Dedifferentiated amniotic fluid mesenchymal stem cell (primary cell): Measurements from ENCODE around the gene MAPK1.
"Not testable (repeated sequence)": the region's sequence is repeated elsewhere in the genome, so short reads cannot be mapped to it uniquely, and the experiment has no call there.

ENCODE experiments used
- DNase-seq: peaks from one replicate; pipeline ENCODE4 v3.0.0-alpha.2; 2016; ENCODE audit errors: extremely low spot score

Gene MAPK1

DNA sequence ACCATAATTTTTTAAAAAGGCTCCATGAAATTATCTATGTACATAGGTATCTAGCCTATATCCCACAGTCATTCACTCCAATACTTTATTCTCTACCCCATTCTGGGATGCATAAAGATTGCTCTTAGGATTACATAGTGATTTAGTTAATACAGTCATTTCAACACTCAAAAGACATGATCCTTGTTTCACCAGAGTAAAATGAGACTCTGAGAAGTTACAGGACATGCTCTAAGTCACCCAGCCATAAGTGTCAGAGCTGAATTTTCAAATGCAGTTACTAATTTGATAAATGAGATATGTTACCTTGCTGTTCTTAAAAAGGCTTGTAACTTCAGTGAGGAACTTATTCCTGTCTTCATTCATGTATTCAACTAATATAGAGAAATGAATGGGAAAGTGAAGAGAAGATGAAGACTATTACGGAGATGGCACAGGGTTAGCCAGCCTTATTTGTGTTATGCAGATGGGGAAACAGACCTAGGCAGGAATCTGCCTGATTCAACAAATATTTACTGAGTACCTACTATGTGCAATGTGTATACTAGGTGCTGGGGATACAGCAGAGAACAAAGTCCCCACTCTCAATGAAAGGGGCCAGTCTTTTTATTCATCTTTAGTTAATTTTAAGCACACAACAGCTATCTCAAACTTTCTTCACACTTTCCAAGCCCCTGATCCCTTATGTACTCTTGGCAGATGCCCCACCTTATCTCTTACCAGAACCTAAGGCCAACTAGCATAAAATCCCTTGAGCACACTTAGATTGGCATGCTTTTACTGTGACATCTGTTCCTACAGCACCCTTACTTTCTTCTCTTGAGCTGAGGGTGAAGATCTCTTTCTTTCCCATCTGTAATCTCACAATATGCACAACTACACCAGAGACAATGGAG is 21.6 kb downstream of the MAPK1 start:
- no peak for DNase-seq

DNA sequence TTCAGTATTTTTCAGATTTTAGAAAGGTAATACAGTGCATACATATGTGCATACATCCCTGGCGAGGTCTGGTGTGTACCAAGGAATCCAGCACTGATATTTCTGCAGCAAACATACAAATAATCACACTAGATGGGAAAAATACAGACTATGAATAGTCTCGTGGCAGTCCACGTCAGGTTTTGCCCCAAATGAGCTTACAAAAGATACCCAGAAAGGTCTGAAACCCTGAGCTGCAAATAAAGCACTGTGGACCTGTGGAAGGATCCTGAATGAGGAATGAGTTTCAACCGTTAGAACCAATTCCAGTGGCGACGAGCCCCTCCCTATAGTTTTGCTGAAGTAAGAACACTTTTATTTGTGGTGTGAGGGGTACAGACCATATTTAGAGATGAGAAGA is 24.5 kb downstream of the MAPK1 start:
- DNase-seq = no peak

- no peak for DNase-seq
These were observed 26.0 kb downstream of the MAPK1 start for GRCh38 chr22:21841422-21841821.

DNA sequence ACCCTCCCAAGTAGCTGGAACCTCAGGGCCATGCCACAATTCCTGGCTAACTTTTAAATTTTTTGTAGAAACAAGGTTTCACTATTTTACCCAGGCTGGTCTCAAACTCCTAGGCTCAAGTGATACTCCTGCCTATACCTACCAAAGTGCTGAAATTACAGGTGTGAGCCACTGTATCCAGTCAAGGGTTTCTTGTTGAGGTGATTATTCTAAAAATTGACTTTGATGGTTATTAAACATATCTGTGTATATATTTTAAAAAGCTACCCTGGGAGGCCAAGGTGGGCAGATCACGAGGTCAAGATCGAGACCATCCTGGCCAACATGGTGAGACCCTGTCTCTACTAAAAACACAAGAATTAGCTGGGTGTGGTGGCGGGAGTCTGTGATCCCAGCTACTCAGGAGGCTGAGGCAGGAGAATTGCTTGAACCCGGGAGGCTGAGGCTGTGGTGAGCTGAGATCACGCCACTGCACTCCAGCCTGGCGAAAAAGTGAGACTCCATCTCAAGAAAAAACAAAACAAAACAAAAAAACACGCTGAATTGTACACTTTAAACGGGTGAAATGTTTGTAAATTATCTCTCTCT is 27.1 kb downstream of the MAPK1 start:
- DNase-seq = no peak

GRCh38 chr22:21839765-21840140 is 27.7 kb downstream of the MAPK1 start:
- DNase-seq = no peak

DNA sequence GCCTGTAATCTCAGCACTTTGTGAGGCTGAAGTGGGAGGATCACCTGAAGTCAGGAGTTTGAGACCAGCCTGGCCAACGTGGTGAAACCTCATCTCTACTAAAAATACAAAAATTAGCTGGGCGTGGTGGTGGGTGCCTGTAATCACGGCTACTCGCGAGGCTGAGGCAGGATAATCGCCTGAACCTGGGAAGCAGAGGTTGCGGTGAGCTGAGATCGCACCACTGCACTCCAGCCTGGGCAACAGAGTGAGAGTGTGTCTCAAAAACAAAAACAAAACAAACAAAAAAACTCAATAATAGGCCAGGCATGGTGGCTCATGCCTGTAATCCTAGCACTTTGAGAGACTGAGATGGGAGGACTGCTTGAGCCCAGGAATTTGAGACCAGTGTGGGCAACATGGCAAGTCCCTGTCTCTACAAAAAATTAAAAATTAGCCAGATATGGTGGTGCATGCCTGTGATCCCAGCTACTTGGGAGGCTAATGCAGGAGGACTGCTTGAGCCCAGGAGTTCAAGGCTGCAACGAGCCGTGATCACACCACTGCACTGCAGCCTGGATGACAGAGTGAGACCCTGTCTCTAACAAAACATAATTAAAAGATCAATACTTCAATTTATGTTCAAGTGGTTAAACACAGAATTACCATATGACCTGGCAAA is 28.2 kb downstream of the MAPK1 start:
- not testable (repeated sequence) for DNase-seq

DNA sequence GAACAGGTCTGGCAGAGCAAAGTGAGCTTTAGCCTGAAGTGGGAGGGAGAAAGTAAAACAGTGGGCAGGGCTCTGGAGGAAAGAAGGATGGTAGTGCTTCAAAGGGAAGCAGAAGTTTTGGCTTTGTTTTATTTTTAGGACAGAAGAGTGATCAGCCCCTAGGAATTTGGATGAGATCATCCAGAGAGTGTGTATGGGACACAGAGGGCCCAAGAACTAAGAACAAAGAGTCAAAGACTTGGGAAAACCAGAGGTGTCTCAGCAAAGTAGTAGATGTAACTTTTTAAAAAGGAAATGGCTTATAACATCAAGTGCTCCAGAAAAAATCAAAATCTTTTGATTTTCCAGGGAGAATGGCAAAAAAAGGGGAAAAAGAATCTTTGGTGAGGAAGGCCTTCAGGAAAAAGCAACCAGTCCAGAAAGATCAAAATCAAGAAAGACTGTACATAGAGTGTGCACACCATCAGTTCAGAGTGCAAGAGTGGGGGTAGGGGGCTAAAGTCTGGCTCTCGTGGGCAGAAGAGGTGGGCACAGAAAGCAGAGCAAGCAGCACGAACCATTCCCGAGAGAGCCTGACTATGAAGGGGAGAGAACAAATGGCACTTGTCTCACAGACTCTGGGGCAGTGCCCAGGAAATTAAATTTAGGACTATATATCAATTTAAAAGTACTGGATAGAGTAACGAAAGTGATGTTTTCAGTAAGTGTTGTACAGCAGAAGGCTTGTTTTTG is 30.0 kb downstream of the MAPK1 start:
- peak; percentile 90 for DNase-seq

DNA sequence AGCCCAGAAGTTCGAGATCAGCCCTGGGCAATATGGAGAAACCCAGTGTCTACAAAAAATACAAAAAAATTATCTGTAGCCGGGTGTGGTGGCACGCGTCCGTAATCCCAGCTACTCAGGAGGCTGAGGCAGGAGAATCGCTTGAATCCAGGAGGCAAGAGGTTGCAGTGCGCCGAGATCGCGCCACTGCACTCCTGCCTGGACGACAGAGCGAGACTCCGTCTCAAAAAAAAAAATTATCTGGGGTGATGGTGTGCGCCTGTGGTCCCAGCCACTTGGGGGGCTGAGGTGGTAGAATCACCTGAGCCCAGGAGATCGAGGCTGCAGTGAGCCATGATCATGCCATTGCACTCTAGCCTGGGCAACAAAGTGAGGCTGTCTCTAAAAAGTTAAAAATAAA is 31.0 kb downstream of the MAPK1 start:
- not testable (repeated sequence) for DNase-seq

- DNase-seq = no peak
These were observed 32.1 kb downstream of the MAPK1 start for GRCh38 chr22:21835378-21835777.

DNA sequence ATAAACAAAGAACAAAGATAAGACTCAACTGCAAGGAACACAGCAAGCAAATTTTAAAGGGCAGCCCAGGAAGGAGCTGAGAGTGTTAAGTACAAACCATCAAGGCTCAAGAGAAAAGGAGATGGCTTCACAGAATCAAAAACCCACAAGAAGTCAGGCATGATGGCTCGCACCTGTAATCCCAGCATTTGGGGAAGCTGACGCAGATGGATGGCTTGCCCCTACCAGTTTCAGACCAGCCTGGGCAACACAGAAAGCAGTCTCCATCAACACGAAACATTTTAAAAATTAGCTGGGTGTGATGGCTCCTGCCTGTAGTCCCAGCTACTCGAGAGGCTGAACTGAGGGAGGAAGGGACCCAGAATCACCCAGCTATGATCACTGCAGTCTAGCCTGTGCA is 32.6 kb downstream of the MAPK1 start:
- no peak for DNase-seq

DNA sequence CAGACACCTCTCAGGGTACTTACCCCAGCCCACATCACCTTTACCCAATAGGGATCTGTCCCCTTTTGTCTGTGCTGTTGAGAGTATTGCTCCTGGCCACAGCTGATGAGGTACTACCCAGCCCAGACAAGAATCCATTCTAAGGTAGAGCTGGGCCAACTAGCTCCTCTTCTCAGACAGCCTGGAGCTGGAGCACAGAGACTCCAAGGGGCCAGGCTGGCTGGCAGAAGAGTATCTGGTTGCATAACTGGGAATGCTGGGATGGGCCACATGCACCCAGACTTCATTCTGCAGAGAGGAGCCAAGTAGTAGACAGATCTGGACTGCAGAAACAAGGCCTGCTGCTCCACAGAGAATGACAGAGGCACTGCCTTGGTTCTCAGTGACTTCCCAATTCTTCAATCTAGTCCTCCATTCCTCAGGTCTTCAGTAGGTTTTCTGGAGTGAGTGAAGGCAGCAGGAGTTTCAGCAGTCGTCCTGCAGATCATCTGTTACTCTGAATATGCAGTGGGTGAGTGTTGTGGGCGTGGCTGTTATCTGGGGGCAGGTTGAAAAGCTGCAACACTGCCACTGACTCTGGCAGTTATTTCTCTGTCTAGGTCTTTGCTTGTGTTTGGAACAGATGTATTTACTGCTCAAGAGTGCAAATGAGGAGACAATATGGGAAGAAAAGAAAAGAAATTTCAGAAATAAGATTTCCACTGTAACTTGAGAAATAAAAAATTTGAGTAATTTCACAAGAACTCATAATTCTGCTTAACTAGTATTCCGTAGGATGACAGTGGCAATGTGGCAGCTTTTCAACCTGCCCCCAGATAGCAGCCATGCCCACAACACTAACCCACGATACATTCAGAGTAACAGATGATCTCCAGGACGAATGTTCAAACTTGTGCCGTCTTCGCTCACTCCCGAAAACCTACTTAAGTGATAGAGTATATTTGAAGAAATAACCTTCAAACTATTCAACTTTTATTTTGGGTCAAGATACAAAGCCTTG is 34.9 kb downstream of the MAPK1 start:
- DNase-seq = no peak

DNA sequence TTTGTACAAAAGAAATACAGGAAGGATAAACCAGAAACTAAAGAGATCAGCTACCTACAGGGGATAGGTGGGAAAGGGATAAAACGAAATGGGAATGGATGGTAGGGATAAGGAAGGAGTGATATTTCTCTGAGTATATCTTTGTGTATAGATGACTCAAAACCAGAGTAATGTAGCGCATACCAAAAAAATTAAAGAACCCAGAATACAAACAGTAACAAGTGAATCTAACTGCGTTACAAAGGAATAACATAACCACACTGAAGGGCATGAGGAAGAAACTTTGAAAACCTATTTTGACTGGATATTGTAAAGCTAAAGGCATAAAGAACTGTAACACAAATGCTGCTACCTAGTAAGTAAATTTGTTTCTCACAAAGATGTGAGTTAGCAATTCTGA is 37.9 kb downstream of the MAPK1 start:
- peak; percentile 29 for DNase-seq

DNA sequence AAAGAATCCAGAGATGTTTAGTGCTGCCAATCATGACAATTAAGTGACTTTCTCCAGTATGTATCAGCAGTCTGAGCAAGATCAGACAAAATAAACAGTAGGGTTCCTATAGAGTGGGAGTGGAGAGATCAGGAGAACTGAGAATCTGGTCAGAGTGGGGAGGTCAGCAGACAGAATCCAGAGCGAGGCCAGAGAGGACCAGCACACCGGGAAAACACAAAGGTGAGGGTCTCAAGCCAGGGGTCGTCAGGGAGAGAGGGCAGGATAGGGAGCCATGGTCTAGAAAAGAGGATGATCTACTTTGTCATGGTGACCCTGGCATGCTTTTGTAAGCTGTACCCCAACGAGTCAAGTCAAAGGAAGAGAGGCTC is 39.2 kb downstream of the MAPK1 start:
- DNase-seq = no peak

- no peak for DNase-seq
These were observed 39.7 kb downstream of the MAPK1 start for GRCh38 chr22:21827628-21828267.

DNA sequence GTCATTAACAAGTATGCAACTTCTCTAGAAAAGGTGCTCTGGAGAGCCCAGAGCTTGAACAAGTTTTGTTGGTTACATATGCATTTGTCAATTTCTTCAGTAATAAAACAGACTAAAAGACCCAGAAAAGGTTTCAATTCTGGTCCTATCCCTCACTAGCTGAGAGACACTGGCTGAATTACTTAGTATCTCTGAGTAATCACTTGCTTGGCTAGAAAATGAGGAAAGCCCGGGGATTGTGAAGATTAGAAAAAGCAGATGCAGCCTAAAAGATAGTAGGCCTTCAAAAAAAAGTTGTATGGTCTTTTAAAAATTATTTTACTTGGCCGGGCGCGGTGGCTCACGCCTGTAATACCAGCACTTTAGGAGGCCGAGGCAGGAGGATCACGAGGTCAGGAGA is 41.2 kb downstream of the MAPK1 start:
- DNase-seq = no peak

DNA sequence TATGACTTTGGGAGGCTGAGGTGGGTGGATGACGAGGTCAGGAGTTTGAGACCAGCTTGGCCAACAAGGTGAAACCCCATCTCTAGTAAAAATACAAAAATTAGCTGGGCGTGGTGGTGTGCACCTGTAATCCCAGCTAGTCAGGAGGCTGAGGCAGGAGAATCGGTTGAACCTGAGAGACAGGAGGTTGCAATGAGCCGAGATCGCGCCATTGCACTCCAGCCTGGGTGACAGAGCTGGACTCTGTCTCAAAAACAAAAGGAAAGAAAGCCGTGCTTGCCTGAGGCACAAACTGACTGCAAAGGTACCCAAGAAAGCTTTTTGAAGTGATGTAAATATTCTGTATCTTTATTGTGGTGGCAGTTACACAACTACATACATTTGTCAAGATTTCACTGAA is 42.5 kb downstream of the MAPK1 start:
- not testable (repeated sequence) for DNase-seq

GRCh38 chr22:21824445-21824912 is 43.0 kb downstream of the MAPK1 start:
- no peak for DNase-seq

DNA sequence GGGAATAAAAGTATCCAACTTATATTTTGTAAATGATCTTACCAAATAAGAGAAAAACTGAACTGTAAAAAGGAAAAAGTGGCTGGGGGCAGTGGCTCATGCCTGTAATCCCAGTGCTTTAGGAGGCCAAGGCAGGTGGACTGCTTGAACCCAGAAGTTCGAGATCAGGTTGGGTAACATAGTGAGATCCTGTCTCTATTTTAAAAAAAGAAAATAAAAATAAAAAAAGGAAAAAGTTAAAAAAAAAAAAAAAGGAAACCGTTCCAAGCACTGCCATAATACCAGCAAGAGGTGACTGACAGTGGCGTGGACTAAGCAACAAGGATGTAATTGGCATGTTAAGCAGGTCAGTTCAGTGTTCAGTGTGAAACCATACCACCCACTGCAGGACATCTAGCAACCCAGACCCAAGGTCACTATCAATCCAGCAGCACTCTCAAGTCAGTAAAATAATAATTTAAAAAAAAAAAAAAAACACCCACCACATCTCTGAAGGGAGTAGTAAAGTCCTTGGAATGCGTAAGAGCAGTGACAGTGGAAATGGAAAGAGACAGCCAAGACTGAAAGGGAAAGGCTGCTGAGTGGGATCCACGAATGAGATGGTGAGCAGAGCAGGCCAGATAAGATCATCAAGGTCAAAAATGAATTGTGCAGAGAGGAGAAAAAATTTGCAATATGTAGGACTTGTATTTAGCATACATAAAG is 43.6 kb downstream of the MAPK1 start:
- peak; percentile 22 for DNase-seq

DNA sequence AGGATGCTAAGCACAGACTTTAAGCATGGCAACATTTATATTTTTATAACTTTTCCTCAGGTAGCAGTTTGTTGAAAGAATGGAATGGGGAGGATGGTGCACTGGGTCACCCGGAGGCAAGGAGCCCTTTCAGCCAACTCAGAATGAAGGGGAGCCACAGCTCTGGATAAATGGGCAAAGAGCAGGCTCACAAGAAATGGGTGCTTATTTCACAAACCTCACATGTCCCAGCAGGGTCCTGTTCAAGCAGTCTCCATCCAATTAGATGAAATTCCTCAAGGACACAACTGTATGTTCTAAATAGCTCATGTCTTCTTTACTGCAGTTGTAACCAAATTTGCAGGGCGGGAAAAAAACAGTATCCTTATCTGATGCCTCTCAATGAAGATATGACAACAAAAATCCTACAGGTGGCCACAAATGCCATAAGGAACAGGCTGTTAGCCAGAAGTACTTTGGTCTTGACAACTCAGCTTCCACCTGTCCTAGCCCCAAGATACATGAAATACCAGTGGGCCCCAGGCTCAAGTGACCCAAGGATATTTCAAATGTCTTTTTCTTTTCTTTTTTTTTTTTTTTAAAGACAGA is 48.2 kb downstream of the MAPK1 start:
- DNase-seq = no peak
